ENCODE results near the gene ACVR1C. TPM values are rescaled to one million over a fixed set of nuclear protein-coding genes. Genes with fewer than 3 reads are reported as not detected.

ACVR1C gene
- total and polyA plus RNA-seq, 2 of the 8 experiments (the other 6 are each of a cell fraction or from before 2014, with no cell fraction given) = 0.21 to 0.52 TPM

DNA sequence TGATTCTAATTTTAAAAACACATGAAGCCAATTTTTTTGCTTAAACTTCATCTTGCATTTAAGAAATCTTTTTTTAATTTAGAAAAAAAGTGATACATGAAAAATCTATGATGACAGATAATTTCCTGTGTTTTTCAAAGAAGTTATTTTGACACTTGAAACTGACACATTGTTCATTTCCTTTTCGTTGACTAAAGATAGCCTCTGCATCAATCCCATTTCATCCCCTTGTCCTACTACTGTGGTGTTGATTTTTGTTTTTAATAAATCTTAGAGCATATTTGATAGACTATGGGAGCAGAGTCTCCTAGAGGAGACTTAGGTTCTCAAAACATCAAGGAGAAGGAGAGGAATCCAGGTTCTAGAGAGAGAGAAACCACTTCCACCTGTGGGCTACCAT lies 70.9 kb downstream of the ACVR1C start:
- H2AK5ac ChIP-seq (ENCODE audit: low read depth, low read length) = no peak overlapping the region
- H2BK120ac ChIP-seq (replicated peaks; ENCODE audit: low read depth, low read length) = no peak overlapping the region
- 89% methylated on average over 1 of the region's 1 CpG; no CpG with 5 or more reads in 1 of the 2 experiments for WGBS, 2 experiments (ENCODE audit: extremely low coverage in 1 of 2, insufficient coverage in 1 of 2, insufficient read length in 1 of 2, insufficient replicate concordance in 2 of 2, low coverage in 1 of 2, low lambda C conversion rate in 2 of 2, missing lambda C conversion rate in 1 of 2)
- H2BK5ac ChIP-seq (ENCODE audit: low read depth, low read length) = no peak overlapping the region
- H3K9ac ChIP-seq (replicated peaks in 1 of 4; ENCODE audit: extremely low read depth in 1 of 4, low read depth in 3 of 4, low read length in 3 of 4) = no peak overlapping the region
- H3K36me3 ChIP-seq (ENCODE audit: control insufficient read depth in 2 of 4, insufficient read depth in 4 of 4, low read length in 3 of 4) = no peaks in the 10 kb centered on the region
- H2BK12ac ChIP-seq (ENCODE audit: low read depth, low read length) = no peak overlapping the region
- no peak overlapping the region for H3K18ac ChIP-seq (ENCODE audit: extremely low read depth, low read length)
- no peak overlapping the region for H2BK20ac ChIP-seq (ENCODE audit: low read length)
- no peak overlapping the region for H3K23ac ChIP-seq (ENCODE audit: insufficient read length)
- H3K14ac ChIP-seq (ENCODE audit: insufficient read length) = no peak overlapping the region
- no peak overlapping the region for H3K4me3 ChIP-seq (ENCODE audit: extremely low read depth in 1 of 4, insufficient read depth in 2 of 4, low read depth in 3 of 4, low read length in 4 of 4)
- H4K91ac ChIP-seq (replicated peaks; ENCODE audit: insufficient read length, low read length) = no peak overlapping the region
- peaks cover 0 to 7% (median 3%) of the 10 kb centered on the region in 4 experiments; a peak in 2 of 7 replicates for H3K4me1 ChIP-seq (replicated peaks in 1 of 4; ENCODE audit: control insufficient read depth in 3 of 4, insufficient read depth in 4 of 4, low read length in 3 of 4)
- no peak for FAIRE-seq
- H3K9me3 ChIP-seq (ENCODE audit: insufficient read depth in 2 of 2, low read depth in 1 of 2, low read length in 1 of 2) = no peaks in the 10 kb centered on the region
- no peak overlapping the region for H2AFZ ChIP-seq (ENCODE audit: low read length)
- no peak overlapping the region for H4K8ac ChIP-seq (ENCODE audit: extremely low read depth, insufficient read depth, low read length)
- no peak overlapping the region for H2BK15ac ChIP-seq (ENCODE audit: low read length)
- H3K4ac ChIP-seq (replicated peaks; ENCODE audit: insufficient read length, low read depth, low read length) = no peak overlapping the region
- H4K20me1 ChIP-seq (replicated peaks in 1 of 2; ENCODE audit: control insufficient read depth in 1 of 2, insufficient read depth in 2 of 2, low read length in 2 of 2) = no peaks in the 10 kb centered on the region
- no peaks in the 10 kb centered on the region for H3K79me1 ChIP-seq (ENCODE audit: low read depth, low read length)
- POLR2A ChIA-PET (ENCODE audit: partially characterized antibody) = no interaction called here
- 0 out of 2 replicates have a peak, but pooled peaks cover 4% of the 10 kb centered on the region for H3K23me2 ChIP-seq (ENCODE audit: low read depth, low read length)
- no peaks in the 10 kb centered on the region for H3K79me2 ChIP-seq (ENCODE audit: control insufficient read depth in 1 of 2, insufficient read depth in 2 of 2, low read length in 2 of 2)
- H4K5ac ChIP-seq (ENCODE audit: insufficient read length, low read depth, low read length) = no peak overlapping the region
- DNase-seq (ENCODE audit: low read depth in 1 of 2, low spot score in 2 of 2) = no peak
- H3K27ac ChIP-seq (ENCODE audit: low read depth, low read length) = no peak overlapping the region
- CTCF ChIA-PET (ENCODE audit: partially characterized antibody) = interaction anchor here (0.9 kb wide), 1 partner anchor 255 kb away, joined by 3 read pairs; no protein-coding TSS in a partner anchor
- H3K27me3 ChIP-seq (replicated peaks in 1 of 4; ENCODE audit: control insufficient read depth in 3 of 4, extremely low read depth in 1 of 4, insufficient read depth in 3 of 4, low read length in 3 of 4) = no peaks in the 10 kb centered on the region
- no peak overlapping the region for H3K4me2 ChIP-seq (ENCODE audit: insufficient read depth in 1 of 2, low read depth in 2 of 2, low read length in 2 of 2)
- H3K56ac ChIP-seq (replicated peaks; ENCODE audit: insufficient read length, low read depth, low read length) = no peak overlapping the region
- TF ChIP-seq, protein P1, sequence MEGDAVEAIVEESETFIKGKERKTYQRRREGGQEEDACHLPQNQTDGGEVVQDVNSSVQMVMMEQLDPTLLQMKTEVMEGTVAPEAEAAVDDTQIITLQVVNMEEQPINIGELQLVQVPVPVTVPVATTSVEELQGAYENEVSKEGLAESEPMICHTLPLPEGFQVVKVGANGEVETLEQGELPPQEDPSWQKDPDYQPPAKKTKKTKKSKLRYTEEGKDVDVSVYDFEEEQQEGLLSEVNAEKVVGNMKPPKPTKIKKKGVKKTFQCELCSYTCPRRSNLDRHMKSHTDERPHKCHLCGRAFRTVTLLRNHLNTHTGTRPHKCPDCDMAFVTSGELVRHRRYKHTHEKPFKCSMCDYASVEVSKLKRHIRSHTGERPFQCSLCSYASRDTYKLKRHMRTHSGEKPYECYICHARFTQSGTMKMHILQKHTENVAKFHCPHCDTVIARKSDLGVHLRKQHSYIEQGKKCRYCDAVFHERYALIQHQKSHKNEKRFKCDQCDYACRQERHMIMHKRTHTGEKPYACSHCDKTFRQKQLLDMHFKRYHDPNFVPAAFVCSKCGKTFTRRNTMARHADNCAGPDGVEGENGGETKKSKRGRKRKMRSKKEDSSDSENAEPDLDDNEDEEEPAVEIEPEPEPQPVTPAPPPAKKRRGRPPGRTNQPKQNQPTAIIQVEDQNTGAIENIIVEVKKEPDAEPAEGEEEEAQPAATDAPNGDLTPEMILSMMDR (IDR thresholded peaks at IDR 0.05; ENCODE audit: control extremely low read depth in 1 of 3, insufficient read depth in 1 of 3, low read depth in 1 of 3, low read length in 3 of 3) = no peak

All from H1 (cell line).